Smooth muscle cell (in vitro differentiated cells): Measurements from ENCODE around the gene SCN2A. TPM values are rescaled to one million over a fixed set of nuclear protein-coding genes. Genes with fewer than 3 reads are reported as not detected.

ENCODE experiments used
- DNase-seq: peaks from one replicate; lab custom pipeline; 2025; ENCODE audit not compliant: unreplicated experiment; lab: John Stamatoyannopoulos, UW
- H2AFZ ChIP-seq: fragments of 200-600 bp; sonication (generic); 2 replicates; pipeline ENCODE4 v1.6.0; 2016; ENCODE audit warnings: antibody characterized with exemption, low read depth, mild to moderate bottlenecking
- H3F3A ChIP-seq: fragments of 200-600 bp; sonication (generic); 2 replicates; pipeline ENCODE4 v1.6.0; 2017; ENCODE audit warnings: antibody characterized with exemption, low read depth
- H3K27ac ChIP-seq: fragments of 200-600 bp; sonication (generic); 2 replicates; pipeline ENCODE4 v1.5.1; 2016; ENCODE audit warnings: low read depth, mild to moderate bottlenecking
- H3K27me3 ChIP-seq: fragments of 200-600 bp; sonication (generic); 2 replicates; pipeline ENCODE4 v1.6.1; 2016; ENCODE audit warnings: low read depth, mild to moderate bottlenecking
- H3K36me3 ChIP-seq: fragments of 200-600 bp; sonication (generic); 2 replicates; pipeline ENCODE4 v1.5.1; 2016; ENCODE audit warnings: low read depth
- H3K4me1 ChIP-seq: fragments of 200-600 bp; sonication (generic); 2 replicates; pipeline ENCODE4 v1.5.1; 2016; ENCODE audit warnings: low read depth
- H3K4me2 ChIP-seq: fragments of 200-600 bp; sonication (generic); 2 replicates; pipeline ENCODE4 v1.6.0; 2016; ENCODE audit warnings: mild to moderate bottlenecking
- H3K4me3 ChIP-seq: fragments of 200-600 bp; sonication (generic); 2 replicates; pipeline ENCODE4 v1.5.1; 2016; ENCODE audit warnings: mild to moderate bottlenecking
- H3K79me2 ChIP-seq: fragments of 200-600 bp; sonication (generic); 2 replicates; pipeline ENCODE4 v1.6.0; 2016; ENCODE audit warnings: low read depth, mild to moderate bottlenecking
- H3K9ac ChIP-seq: fragments of 200-600 bp; sonication (generic); 2 replicates; pipeline ENCODE4 v1.6.0; 2016; ENCODE audit warnings: low read depth
- H3K9me3 ChIP-seq: fragments of 200-600 bp; sonication (generic); replicated peaks from 2 replicates; pipeline ENCODE4 v1.5.1; 2016; ENCODE audit warnings: low read depth
- H4K20me1 ChIP-seq: fragments of 200-600 bp; sonication (generic); 2 replicates; pipeline ENCODE4 v1.6.0; 2016; ENCODE audit warnings: low read depth
- CTCF ChIP-seq: fragments of 200-600 bp; sonication (generic); IDR thresholded peaks from 2 replicates; pipeline ENCODE4 v1.5.1; 2017; ENCODE audit warnings: borderline replicate concordance, mild to moderate bottlenecking, antibody characterized with exemption; ENCODE audit not compliant: insufficient read depth, poor library complexity, severe bottlenecking
- WGBS: methylation state at CpG from one replicate; pipeline ENCODE4 v1.1.7; 2016; ENCODE audit warnings: low lambda C conversion rate; 5-methylcytosine and 5-hydroxymethylcytosine counted together
- polyA plus RNA-seq: library from polyadenylated mRNA; unstranded; fragments of >200 nt; fragmentation: Nextera tagmentation; extraction: Ambion mirVana; gene quantifications from 2 replicates; pipeline ENCODE4 v1.2.1, GENCODE V29; 2016
- total RNA-seq: library from RNA; depleted of rRNA; stranded (reverse); fragments of >200 nt; gene quantifications from 2 replicates; pipeline ENCODE4 v1.2.3, GENCODE V29; 2014

Gene SCN2A
- total and polyA plus RNA-seq, 2 experiments from 2014 or later = 0.17 to 0.27 TPM

GRCh38 chr2:165406173-165406572 is 167.0 kb downstream of the SCN2A start:
- no peak for TF ChIP-seq CTCF
- Histone ChIP-seq H2AFZ (peak overlapping the region; percentile 60), H3K27ac (no peak overlapping the region), H3K4me2 (peak overlapping the region; percentile 24), H3F3A (no peaks in the 10 kb centered on the region), H3K4me3 (no peak overlapping the region), H3K4me1 (peaks cover 19% of the 10 kb centered on the region), H3K79me2 (no peaks in the 10 kb centered on the region), H3K9me3 (no peaks in the 10 kb centered on the region), H4K20me1 (no peaks in the 10 kb centered on the region), H3K36me3 (no peaks in the 10 kb centered on the region), H3K9ac (no peak overlapping the region), H3K27me3 (no peaks in the 10 kb centered on the region)
- WGBS = 33% methylated on average over 3 of the region's 3 CpGs
- no peak for DNase-seq

- no peaks in the 10 kb centered on the region for H3K27me3 ChIP-seq
These were observed 168.3 kb downstream of the SCN2A start for GRCh38 chr2:165407466-165407865.

DNA sequence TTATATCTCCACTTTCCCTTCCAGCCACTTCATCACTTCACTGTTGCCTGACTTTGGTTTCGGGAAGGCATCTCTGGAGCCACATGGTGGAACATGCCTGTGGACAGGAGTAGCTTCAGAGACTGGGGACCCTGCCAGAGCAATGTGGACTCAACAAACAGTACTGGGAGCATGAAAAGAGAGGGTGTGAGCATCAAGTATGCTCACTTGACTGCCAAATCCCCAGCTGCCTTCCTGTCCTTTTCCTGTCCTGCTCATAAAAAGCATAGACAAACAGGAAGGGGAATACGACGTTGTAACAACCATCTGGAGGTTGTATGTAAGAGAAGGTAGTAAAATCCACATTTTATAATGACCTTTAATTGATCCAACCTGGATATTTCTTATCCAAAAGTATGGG is 169.0 kb downstream of the SCN2A start:
- no peak overlapping the region for H3K9ac ChIP-seq
- no peaks in the 10 kb centered on the region for H4K20me1 ChIP-seq
- no peak for DNase-seq
- H3K4me2 ChIP-seq = no peak overlapping the region
- 53% methylated on average over 3 of the region's 3 CpGs for WGBS
- H3K27ac ChIP-seq = no peak overlapping the region
- no peaks in the 10 kb centered on the region for H3K27me3 ChIP-seq
- H3K4me3 ChIP-seq = no peak overlapping the region
- H2AFZ ChIP-seq = no peak overlapping the region
- H3F3A ChIP-seq = no peaks in the 10 kb centered on the region
- H3K9me3 ChIP-seq = no peaks in the 10 kb centered on the region
- no peak for TF ChIP-seq CTCF
- no peaks in the 10 kb centered on the region for H3K36me3 ChIP-seq
- H3K4me1 ChIP-seq = peaks cover 19% of the 10 kb centered on the region
- H3K79me2 ChIP-seq = no peaks in the 10 kb centered on the region

More at GRCh38 chr2:165407466-165407865, 168.3 kb downstream of the SCN2A start:
- TF ChIP-seq CTCF = no peak
- Histone ChIP-seq H3K9ac (no peak overlapping the region), H3K4me2 (no peak overlapping the region), H3K4me1 (peaks cover 19% of the 10 kb centered on the region), H3F3A (no peaks in the 10 kb centered on the region), H3K36me3 (no peaks in the 10 kb centered on the region), H3K27ac (no peak overlapping the region), H3K9me3 (no peaks in the 10 kb centered on the region), H4K20me1 (no peaks in the 10 kb centered on the region), H3K79me2 (no peaks in the 10 kb centered on the region), H2AFZ (no peak overlapping the region), H3K4me3 (no peak overlapping the region)
- DNase-seq = no peak

DNA sequence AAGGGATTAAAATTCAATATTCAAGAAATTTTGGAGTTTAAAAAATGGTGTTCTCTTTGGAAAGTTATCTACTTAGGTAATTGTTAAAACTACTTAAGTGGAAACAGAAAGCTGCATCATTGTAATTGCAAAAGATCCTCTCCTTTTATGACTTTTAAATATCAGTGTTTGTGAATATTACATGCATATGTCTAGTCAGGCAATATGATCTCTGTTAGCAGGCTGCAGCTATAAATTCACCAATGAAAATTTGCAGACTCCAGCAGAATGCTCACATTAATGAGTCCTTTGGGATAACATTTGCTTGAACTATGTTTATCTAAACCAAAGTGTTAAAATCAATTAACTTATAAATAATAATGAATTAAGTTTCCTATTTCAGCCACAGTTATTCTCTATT is 171.1 kb downstream of the SCN2A start:
- no peak overlapping the region for H3K9ac ChIP-seq
- H3K36me3 ChIP-seq = no peaks in the 10 kb centered on the region
- no peaks in the 10 kb centered on the region for H3K9me3 ChIP-seq
- H3F3A ChIP-seq = no peaks in the 10 kb centered on the region
- no peaks in the 10 kb centered on the region for H3K79me2 ChIP-seq
- no peaks in the 10 kb centered on the region for H3K27me3 ChIP-seq
- H3K4me1 ChIP-seq = peaks cover 14% of the 10 kb centered on the region
- H3K27ac ChIP-seq = no peak overlapping the region
- H4K20me1 ChIP-seq = no peaks in the 10 kb centered on the region
- DNase-seq = no peak
- no peak for TF ChIP-seq CTCF
- no peak overlapping the region for H3K4me2 ChIP-seq
- H3K4me3 ChIP-seq = no peak overlapping the region
- H2AFZ ChIP-seq = no peak overlapping the region
